SKM-1 treated with dmso at 0.1 percent for 144 hours (cell line): ENCODE measurements around the gene WDR17.

ENCODE experiments used
- DNase-seq: peaks from one replicate; lab custom pipeline; 2025; ENCODE audit not compliant: unreplicated experiment; lab: John Stamatoyannopoulos, UW

WDR17 gene

DNA sequence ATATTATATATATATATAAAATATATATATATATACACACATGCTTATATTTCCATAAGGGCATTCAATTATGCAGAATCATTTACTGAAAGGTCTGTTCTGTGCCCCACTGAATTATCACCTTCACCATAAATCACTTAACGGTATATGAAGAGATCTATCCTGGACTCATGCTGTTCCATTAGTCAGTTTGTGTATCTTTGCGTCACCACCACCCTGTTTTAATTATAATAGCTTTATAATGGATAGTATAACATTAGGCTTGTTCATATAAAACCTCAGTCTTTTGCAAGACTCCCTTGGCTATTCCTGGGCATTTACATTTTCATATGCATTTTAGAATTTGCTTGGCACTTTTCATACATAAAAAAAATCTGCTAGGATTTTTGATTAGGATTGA is 19.1 kb downstream of the WDR17 start:
- no peak for DNase-seq

DNA sequence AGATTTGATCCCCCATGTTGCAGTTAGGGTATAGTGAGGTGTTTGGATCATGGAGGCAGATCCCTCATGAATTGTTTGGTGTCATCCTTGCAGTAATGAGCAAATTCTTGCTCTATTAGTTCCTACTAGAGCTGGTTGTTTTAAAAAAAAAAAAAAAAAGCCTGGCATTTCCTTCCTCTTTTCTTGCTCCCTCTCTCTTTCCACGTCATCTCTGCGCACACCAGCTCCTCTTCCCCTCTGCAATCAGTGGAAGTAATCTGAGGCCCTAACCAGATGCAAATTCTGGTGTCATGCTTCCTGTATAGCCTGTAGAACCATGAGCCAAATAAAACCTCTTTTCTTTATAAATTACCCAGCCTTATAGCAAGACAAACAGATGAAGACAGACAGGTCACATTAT is 24.5 kb downstream of the WDR17 start:
- peak; percentile 74 for DNase-seq

DNA sequence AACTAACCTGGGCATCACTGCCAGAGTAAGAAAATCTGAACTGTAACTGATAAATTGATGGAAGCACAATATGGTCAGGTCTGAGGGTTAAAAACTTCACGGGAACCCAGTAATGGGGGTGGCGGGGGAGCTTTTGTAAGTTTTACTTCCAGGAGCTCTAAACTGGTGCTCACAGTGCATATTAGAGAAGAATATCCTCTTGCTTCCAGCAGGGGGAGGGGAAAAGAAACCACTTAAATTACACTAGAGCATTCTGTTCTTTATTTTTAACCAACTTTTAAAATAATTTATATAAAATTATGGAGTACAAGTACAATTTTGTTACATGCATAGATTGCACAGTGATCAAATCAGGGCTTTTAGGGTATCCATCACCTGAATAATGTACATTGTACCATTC is 33.7 kb downstream of the WDR17 start:
- no peak for DNase-seq

DNA sequence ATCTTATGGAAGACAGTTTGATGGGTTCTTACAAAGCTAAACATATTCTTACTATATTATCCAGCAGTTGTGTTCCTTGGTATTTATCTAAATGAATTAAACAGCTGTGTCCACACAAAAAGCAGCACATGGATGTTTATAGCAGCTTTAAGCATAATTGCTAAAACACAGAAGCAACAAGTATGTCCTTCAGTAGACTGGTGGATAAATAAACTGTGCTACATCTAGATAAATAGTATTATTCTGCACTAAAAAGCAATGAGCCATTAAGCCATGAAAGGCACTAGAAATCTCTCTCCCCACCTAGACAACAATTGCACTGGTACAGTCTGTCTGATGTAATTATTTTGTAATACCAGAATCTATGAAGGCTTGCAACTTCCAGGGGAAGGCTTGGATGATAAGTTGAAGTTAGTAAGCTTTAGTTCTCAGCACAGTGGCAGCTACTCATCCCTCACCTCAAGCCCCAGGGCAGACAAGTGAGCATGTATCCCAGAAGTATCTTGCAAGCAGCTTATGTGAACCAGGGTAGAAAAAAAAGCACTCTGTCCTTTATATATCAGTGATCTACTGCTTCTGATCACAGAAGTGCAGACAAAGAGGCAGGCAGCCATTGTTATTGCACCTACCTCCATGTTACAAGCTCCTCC is 36.9 kb downstream of the WDR17 start:
- no peak for DNase-seq

DNA sequence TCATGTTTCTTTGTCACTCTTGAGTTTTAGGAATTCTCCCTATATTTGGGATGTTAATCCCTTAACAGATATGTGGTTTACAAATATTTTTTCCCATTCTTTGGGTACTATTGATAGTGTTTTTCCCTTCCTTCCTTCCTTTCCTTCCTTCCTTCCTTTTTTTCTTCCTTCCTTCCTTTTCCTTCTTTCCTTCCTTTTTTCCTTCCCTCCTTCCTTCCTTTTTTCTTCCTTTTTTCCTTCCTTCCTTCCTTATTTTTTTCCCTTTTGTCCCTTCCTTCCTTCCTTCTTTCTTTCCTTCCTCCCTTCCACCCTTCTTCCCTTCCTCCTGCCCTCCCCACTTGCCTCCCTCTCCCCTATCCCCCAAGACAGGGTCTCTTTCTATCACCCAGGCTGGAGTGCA is 42.1 kb downstream of the WDR17 start:
- no peak for DNase-seq

DNA sequence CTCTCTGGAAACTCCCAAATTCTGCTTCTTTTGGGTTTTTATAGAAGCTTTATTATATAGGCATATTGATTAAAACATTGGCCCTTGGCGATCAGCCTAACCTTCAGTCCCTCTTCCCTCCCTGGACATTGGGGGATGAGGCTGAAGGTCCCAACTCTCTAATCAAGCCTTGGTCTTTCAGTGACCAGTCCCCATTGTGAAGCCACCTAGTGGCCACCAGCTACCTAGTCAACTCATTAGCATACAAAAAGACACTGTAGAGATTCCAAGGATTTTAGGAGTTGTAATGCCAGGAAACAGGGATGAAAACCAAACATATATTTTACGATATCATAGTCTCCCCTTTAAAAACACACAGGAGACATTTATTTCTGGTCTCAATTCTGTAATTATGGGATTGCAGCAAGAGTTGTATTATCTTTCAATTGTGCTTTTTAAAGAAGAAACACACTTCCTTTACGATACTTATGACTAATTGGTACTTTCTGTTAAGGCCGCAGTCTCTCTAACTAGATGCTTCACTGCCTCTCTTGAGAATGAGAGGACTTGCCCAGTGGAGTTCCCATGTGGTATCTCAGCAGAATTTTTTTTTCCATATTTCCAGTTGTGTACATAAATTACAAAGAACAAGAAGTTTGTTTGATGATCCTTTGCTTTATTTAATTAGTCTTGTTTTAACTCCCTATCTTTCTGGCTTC is 58.2 kb downstream of the WDR17 start:
- no peak for DNase-seq

DNA sequence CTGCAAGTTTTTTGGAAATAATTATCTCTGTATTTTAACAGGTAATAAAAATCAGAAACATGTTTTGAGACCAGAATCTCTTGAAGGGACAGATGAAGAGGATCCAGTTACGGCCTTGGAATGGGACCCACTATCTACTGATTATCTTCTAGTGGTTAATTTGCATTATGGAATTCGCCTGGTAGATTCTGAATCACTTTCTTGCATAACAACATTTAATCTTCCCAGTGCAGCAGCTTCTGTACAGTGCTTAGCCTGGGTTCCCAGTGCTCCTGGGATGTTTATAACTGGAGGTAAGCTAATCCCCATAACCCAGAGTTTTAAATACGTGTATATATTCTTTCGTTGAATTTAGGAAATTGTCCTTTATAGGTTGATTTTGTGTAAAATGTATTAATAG is 59.4 kb downstream of the WDR17 start:
- DNase-seq: no peak

DNA sequence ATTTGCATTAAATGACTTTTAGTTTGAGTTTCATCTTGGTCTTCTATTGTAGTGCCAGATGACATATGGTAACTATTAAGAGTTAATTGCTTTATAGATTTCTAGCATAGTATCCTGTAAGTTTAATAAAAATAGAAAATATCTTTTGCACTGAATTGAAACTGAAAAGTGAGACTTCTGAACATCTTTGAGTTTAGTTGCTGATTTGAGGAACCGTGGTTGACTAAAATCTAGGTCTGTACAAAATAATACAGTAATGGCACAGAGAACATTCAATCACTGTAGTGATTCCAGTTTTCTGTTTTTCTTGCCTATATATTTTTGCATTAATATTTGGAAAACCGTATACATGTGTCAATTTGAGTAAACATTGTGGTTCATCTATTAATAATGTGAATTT is 69.0 kb downstream of the WDR17 start:
- DNase-seq: no peak

DNA sequence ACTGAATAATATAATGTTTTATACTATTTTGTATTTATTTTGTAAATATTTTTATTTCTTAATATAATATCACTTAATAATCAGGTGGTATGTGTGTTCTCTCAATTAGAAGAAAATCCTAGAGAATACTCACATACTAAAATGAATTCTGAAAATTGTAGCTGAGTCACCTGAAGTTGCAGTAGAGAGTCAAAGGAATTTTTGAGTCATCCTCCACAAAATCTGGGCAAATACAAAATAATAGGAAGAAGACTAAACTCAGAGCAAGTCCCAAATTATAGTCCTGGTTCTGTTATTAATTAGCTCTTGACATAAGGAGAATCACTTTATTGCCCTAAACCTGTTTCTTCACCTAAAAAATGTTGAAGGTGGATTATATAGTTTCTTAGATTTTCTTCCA is 72.0 kb downstream of the WDR17 start:
- DNase-seq: no peak

DNA sequence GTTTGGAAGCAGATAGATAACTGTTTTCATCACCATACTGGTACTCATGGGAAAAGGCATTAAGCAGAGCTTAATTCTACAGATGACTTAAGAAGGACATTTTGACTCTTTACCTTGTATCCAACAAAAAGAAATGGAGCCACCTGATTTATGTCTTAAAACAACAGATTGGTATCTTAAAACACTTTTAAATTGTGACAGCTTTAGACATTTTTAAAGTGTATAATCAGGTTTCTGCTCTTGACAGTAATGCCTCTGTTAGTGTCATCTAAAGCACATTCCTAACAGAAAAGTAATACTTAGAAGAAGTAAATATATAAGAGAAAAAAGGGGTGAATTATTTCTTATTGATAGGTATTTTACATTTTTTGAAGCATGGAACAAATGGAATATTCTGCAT is 73.9 kb downstream of the WDR17 start:
- DNase-seq: no peak

DNA sequence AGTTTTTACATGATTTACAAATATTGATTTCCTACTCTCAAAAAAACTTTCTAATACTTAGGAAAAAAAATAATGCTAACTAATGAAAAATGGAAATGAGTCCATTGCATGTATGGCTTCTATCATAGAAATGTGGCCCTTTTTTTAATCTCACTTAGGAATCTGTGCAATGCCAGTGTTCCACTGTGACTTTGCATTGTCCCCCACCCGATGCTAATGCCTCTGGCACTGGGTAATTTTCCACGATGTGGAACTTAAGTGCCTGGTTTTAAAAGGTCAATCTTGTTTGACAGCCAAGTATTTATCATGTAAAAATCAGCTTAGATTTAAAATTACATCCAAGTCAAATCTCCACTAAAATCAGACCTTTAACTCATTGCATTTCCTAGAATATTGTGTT is 76.6 kb downstream of the WDR17 start:
- DNase-seq: no peak

DNA sequence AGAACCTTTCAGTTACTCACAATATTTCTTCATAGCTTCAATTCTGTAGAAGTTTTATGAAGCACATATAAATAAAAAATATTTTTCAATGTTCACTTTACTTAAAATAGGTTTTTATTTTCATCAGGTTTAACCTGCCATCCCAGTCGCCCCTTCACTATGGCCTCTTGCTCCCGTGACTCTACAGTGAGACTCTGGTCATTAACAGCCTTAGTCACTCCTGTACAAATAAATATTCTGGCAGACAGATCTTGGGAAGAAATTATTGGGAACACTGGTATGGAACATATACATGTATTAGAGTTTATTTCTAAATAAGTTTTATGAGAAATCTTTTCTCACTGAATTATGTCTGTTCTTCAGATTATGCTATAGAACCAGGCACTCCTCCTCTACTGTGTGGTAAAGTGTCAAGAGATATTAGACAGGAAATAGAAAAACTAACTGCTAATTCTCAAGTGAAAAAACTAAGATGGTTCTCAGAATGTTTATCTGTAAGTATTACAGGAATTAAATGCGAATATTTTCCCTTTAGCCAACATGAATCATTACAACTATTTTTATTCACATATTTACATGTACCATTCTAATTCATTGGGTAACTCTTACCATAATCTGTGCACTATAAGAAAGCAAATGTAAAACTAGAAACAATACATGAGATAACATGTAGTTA is 84.2 kb downstream of the WDR17 start:
- no peak for DNase-seq

DNA sequence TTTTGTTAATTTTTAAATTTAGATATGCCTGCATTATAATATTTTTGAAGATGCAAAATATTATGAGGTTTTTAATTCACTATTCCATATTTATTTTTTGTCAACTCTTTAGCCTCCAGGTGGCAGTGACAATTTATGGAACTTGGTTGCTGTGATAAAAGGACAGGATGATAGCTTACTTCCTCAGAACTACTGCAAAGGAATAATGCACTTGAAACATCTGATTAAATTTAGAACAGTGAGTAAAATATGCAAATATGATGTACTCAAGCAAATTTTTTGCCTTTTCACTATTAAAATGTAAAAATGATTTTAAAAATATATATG is 84.7 kb downstream of the WDR17 start:
- no peak for DNase-seq

DNA sequence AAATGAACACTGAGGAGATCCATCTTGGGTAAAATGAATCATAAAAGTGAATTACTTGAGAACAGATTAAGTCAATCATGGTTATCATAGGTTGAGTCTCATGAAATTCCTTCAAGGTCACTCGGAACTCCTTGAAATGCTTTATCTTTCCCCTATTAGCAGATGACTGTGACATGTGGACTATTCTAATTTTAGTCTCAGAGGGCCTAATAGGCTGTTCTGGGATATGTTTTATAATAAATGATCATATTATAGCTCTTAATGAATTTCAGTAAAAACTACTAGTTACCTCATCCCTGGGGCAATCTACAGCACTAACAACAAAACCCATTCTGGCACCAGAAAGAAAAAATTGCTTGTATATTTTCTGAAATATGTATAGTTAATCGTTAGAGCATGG is 85.1 kb downstream of the WDR17 start:
- no peak for DNase-seq

DNA sequence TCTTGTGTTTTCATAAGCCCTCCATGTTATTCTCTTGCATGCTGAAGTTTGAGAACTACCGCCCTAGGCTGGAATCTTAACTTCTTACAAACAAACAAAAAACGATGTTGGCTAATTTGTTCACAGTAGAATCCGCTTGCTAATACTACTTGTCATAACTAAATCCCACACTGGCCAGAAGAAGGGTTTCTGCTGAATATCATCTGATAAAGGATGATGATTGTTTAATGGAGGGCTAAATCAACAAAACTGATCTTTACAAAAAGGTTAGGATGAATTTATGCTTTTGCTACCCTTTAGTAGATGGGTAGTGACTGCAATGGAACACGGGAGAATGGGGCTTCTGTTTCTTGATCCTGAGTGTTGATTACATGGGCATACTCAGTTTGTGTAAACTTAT is 87.5 kb downstream of the WDR17 start:
- no peak for DNase-seq

DNA sequence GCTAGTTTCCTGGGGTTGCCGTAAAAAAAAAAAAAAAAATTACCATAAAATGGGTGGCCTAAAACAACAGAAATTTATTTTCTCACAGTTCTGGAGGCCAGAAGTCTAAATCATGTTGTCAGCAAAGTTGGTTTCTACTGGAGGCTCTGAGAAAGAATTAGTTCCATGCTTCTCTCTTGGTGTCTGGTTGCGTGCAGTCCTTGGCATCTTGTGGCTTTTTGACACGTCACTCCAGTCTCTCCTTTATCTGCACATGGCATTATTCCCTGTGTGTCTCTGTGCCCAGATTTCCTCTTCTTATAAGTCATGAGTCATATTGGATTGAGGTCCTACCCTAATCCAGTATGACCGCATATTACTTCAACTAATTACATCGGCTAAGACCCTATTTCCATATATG is 91.0 kb downstream of the WDR17 start:
- DNase-seq: no peak

DNA sequence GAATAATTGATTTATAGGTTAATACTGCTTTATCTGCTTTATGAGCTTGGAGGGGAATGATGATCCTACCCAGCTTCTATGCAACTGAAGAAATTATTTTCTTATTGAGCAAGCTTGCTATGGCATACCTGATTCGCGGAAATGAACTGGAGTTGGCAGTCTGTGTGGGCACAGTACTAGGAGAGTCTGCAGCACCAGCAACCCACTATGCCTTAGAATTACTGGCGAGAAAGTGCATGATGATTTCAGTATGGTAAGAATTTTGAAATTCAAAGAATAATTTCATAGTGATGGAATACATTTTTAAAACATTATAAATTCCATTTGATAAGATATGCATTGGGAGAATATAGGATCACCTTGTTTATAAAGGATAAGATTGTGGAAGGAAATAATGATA is 97.4 kb downstream of the WDR17 start:
- no peak for DNase-seq

DNA sequence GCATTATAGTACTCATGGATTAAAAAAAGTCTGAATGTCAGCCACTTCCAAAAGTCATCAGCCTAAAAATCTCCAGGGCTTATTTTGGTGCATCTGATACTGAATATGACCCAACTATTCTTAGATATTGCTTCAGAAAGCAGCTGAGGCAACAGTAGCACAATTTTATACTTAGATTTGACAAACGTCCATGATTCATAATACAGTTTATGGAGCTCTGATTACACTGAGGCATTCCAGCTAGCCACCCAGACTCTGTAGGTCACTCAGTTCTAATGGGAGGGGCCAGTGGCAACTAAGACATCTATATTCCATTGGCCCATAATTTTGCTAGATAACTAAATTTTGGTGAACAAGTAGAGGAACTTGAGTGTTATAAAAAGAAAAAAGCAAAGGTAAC is 119.4 kb downstream of the WDR17 start:
- DNase-seq: no peak

DNA sequence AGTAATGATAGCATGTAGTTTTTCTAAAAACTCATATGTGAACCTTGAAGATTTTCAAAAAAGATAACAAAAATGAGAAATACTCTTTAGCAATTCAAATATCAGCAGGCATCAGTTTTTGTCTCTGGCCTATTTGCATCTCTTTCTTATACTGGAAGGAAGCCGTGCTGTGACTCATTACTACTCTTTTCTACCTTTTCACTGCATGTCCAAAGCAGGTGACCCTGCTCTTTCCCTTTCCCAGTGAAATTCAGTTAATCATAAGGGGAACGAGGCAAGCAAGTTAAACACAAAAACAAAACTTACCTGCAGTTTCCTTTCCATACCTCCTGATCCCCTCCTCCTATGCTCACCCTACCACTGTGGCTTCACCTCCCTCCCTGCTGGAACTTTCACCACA is 120.4 kb downstream of the WDR17 start:
- no peak for DNase-seq

DNA sequence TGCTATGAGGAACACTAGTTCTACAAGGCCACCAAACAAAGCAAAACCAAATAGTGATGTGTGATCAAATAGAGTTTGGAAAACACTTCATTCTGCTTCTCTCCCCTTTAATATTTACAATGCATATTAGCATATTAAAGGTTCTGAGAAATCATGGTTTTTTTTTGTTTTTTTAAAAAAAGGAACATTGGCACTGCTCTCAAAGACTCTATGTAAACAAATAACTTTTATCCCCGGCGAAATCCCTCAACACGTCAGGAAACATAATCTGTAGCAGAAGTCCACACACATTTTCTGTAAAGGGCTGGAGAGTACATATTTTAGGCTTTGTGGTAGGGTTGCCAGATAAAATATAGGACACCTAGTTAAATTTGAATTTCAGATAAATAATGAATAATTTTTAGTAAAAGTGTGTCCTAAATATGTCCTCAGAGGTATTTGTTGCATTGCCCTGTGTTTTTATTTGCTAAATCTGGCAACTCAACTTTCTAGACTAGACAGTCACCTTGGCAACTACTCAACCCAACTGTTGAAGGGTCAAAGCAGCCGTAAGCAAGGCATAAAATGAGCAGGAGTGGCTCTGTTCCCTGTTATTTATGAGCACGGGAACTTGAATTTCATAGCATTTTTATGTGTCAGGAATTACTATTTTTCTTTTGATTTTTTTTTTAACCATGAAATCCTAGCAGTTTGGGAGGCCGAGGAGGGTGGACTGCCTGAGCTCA is 121.2 kb downstream of the WDR17 start:
- DNase-seq: no peak

DNA sequence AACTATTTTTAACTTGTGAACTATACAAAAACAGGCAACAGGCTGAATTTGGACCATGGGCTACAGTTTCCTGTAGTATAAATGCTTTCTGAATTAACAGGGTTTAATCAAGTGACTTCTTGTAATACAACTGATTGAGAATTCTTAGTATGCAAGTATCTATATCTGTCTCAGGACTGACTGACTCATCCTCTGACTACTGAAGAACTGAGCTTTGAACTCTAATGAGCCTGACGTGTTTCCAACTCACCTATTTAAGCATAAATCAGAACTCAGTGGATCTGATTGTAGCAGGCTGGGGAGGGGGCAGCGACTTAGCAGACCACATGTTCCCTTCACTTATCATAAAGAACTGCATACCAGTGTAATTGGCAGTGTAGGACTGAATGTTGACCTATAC is 122.0 kb downstream of the WDR17 start:
- DNase-seq: no peak

DNA sequence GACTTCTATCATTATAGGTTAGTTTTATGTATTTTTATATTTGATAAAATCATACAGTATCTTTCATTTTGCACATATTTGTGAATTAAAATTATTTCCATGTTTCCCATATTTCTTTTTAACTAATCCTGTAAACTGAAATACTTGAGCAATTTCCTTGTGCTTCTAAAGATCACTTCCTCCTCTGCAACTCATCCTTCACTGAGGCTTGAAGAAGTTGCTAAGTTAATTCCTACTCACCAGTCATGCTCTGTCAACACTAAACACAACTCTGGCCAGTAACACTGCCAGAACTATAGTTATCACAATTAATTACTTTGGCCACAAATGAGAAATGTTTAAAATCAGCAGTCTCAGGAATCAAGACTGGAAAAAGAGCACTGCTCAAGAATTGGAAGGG is 123.0 kb downstream of the WDR17 start:
- peak; percentile 42 for DNase-seq
